Measurements from ENCODE around the gene SH3RF3. TPM values are rescaled to one million over a fixed set of nuclear protein-coding genes. Genes with fewer than 3 reads are reported as not detected.

SH3RF3 gene
- total and polyA plus RNA-seq, 10 of the 15 experiments (the other 5 are each of a cell fraction or from before 2014, with no cell fraction given): 0.08 to 8.8 (median 2.3) TPM

GRCh38 chr2:109145286-109145685, 16.3 kb downstream of the SH3RF3 start:
- H3K27ac ChIP-seq (ENCODE audit: control insufficient read depth, insufficient read depth): no peak overlapping the region
- no TSS peak for BruUV-seq (replicated peaks)
- FAIRE-seq (no peak), ATAC-seq (no peak), DNase-seq (ENCODE audit: low read depth, low spot score) (no peak)
- peaks cover 37% of the 10 kb centered on the region for H3K4me1 ChIP-seq (ENCODE audit: control insufficient read depth, insufficient read depth, low read length)
- H3K79me2 ChIP-seq (ENCODE audit: control insufficient read depth, insufficient read depth, low read length): peaks cover 5% of the 10 kb centered on the region
- intact Hi-C loops (cut with micrococcal nuclease; ENCODE audit: unreplicated experiment): loop anchor here (10.0 kb wide), 1 partner anchor 460 kb away; no protein-coding TSS in a partner anchor
- H3K27me3 ChIP-seq (replicated peaks in 1 of 2; ENCODE audit: control insufficient read depth in 2 of 2, insufficient read depth in 2 of 2, low read length in 1 of 2): peaks cover 0 to 3% of the 10 kb centered on the region in 2 experiments; a peak in 2 of 4 replicates
- H4K20me1 ChIP-seq (ENCODE audit: control insufficient read depth, insufficient read depth): no peaks in the 10 kb centered on the region
- no peaks in the 10 kb centered on the region for H3K9me3 ChIP-seq (replicated peaks; ENCODE audit: control insufficient read depth, insufficient read depth, low read length)
- no peak for TF ChIP-seq RAD51 (IDR thresholded peaks at IDR 0.05)
- TF ChIP-seq LARP7 (IDR thresholded peaks at IDR 0.05): no peak
- no peak for TF ChIP-seq RCOR1 (conservative IDR thresholded peaks at IDR 0.05; ENCODE audit: low read depth, low read length)
- TF ChIP-seq JUNB (IDR thresholded peaks at IDR 0.05): no peak
- TF ChIP-seq PML (IDR thresholded peaks at IDR 0.05; ENCODE audit: low read length): no peak
- TF ChIP-seq ATF7 (IDR thresholded peaks at IDR 0.05; ENCODE audit: low read depth): no peak
- no peak for TF ChIP-seq HDAC6 (IDR thresholded peaks at IDR 0.05; ENCODE audit: unreplicated experiment)
- H3K4me3 ChIP-seq: no peak overlapping the region
- no peak overlapping the region for H2AFZ ChIP-seq (ENCODE audit: control insufficient read depth, low read depth, low read length)
- no peak overlapping the region for H3K9ac ChIP-seq (ENCODE audit: control insufficient read depth, insufficient read depth, low read length)
- H3K4me2 ChIP-seq (ENCODE audit: control insufficient read depth, insufficient read depth): no peak overlapping the region
- ChIA-PET POLR2A (interaction anchor here (0.6 kb wide), 1 partner anchor 60 kb away, joined by 4 read pairs; no protein-coding TSS in a partner anchor), SMC1A (ENCODE audit: uncharacterized antibody, unreplicated experiment) (interaction anchor here (1.3 to 2.4 kb wide), 2 partner anchors 13 to 50 kb away, joined by 3 to 12 read pairs; no protein-coding TSS in a partner anchor), RAD21 (ENCODE audit: unreplicated experiment) (interaction anchor here (1.1 kb wide), 1 partner anchor 72 kb away, joined by 4 read pairs; no protein-coding TSS in a partner anchor), CTCF (interaction anchor here (1.5 to 1.6 kb wide), 2 partner anchors 11 to 14 kb away, joined by 3 to 5 read pairs; no protein-coding TSS in a partner anchor)
- H3K36me3 ChIP-seq (ENCODE audit: control insufficient read depth in 2 of 2, insufficient read depth in 2 of 2, low read length in 1 of 2): peaks cover 0 to 1% of the 10 kb centered on the region in 2 experiments; a peak in 1 of 4 replicates
- in situ Hi-C loops (cut with MboI): no loop called here
- WGBS (ENCODE audit: insufficient coverage, insufficient replicate concordance, low lambda C conversion rate, missing lambda C conversion rate): 83% methylated on average over 12 of the region's 12 CpGs

DNA sequence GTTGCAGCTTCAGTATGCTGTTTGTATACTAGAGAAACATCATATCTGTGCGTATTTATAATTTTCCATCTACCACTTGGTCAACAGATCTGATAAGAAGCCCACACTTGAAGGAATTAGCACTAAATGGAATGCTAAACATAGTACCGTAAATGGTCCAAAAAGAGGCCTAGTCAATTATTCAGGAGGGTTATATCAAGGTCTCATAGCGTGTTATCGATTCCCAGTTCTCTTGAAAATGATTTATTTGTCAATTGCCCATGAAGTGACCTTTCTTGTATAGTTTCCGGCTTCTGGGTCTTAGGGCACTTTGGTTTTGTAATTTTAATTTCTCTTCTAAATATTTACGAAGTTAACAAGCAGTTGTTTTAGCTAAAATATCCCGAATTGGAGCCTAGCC, 18.4 kb downstream of the SH3RF3 start:
- FAIRE-seq (no peak), ATAC-seq (no peak), DNase-seq (ENCODE audit: low read depth, low spot score) (no peak)
- intact Hi-C loops (cut with micrococcal nuclease; ENCODE audit: unreplicated experiment) (loop anchor here (10.0 kb wide), 1 partner anchor 457 kb away; no protein-coding TSS in a partner anchor), in situ Hi-C loops (cut with MboI) (no loop called here)
- Histone ChIP-seq H4K20me1 (ENCODE audit: control insufficient read depth, insufficient read depth) (no peaks in the 10 kb centered on the region), H3K27me3 (replicated peaks in 1 of 2; ENCODE audit: control insufficient read depth in 2 of 2, insufficient read depth in 2 of 2, low read length in 1 of 2) (peaks cover 0 to 3% of the 10 kb centered on the region in 2 experiments; a peak in 1 of 4 replicates), H3K79me2 (ENCODE audit: control insufficient read depth, insufficient read depth, low read length) (peaks cover 5% of the 10 kb centered on the region), H3K4me2 (ENCODE audit: control insufficient read depth, insufficient read depth) (no peak overlapping the region), H2AFZ (ENCODE audit: control insufficient read depth, low read depth, low read length) (no peak overlapping the region), H3K9me3 (replicated peaks; ENCODE audit: control insufficient read depth, insufficient read depth, low read length) (no peaks in the 10 kb centered on the region), H3K27ac (ENCODE audit: control insufficient read depth, insufficient read depth) (no peak overlapping the region), H3K9ac (ENCODE audit: control insufficient read depth, insufficient read depth, low read length) (no peak overlapping the region), H3K4me3 (no peak overlapping the region), H3K4me1 (ENCODE audit: control insufficient read depth, insufficient read depth, low read length) (peaks cover 34% of the 10 kb centered on the region), H3K36me3 (ENCODE audit: control insufficient read depth in 2 of 2, insufficient read depth in 2 of 2, low read length in 1 of 2) (peaks cover 0 to 1% of the 10 kb centered on the region in 2 experiments; a peak in 1 of 4 replicates)
- ChIA-PET POLR2A (no interaction called here), RAD21 (ENCODE audit: unreplicated experiment) (interaction anchor here (2.4 kb wide), 1 partner anchor 15 kb away, joined by 9 read pairs; no protein-coding TSS in a partner anchor), CTCF (interaction anchor here (2.5 kb wide), 1 partner anchor 15 kb away, joined by 15 read pairs; no protein-coding TSS in a partner anchor), SMC1A (ENCODE audit: uncharacterized antibody, unreplicated experiment) (interaction anchor here (3.1 kb wide), 1 partner anchor 16 kb away, joined by 18 read pairs; no protein-coding TSS in a partner anchor)
- no TSS peak for BruUV-seq (replicated peaks)
- WGBS (ENCODE audit: insufficient coverage, insufficient replicate concordance, low lambda C conversion rate, missing lambda C conversion rate): 50% methylated on average over 7 of the region's 7 CpGs
- TF ChIP-seq STAT3 (IDR thresholded peaks at IDR 0.05; ENCODE audit: low read depth, low read length): no peak
- TF ChIP-seq HDAC6 (IDR thresholded peaks at IDR 0.05; ENCODE audit: unreplicated experiment): no peak
- no peak for TF ChIP-seq RB1 (IDR thresholded peaks at IDR 0.05; ENCODE audit: borderline replicate concordance)
- TF ChIP-seq, protein P1, sequence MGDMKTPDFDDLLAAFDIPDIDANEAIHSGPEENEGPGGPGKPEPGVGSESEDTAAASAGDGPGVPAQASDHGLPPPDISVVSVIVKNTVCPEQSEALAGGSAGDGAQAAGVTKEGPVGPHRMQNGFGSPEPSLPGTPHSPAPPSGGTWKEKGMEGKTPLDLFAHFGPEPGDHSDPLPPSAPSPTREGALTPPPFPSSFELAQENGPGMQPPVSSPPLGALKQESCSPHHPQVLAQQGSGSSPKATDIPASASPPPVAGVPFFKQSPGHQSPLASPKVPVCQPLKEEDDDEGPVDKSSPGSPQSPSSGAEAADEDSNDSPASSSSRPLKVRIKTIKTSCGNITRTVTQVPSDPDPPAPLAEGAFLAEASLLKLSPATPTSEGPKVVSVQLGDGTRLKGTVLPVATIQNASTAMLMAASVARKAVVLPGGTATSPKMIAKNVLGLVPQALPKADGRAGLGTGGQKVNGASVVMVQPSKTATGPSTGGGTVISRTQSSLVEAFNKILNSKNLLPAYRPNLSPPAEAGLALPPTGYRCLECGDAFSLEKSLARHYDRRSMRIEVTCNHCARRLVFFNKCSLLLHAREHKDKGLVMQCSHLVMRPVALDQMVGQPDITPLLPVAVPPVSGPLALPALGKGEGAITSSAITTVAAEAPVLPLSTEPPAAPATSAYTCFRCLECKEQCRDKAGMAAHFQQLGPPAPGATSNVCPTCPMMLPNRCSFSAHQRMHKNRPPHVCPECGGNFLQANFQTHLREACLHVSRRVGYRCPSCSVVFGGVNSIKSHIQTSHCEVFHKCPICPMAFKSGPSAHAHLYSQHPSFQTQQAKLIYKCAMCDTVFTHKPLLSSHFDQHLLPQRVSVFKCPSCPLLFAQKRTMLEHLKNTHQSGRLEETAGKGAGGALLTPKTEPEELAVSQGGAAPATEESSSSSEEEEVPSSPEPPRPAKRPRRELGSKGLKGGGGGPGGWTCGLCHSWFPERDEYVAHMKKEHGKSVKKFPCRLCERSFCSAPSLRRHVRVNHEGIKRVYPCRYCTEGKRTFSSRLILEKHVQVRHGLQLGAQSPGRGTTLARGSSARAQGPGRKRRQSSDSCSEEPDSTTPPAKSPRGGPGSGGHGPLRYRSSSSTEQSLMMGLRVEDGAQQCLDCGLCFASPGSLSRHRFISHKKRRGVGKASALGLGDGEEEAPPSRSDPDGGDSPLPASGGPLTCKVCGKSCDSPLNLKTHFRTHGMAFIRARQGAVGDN (IDR thresholded peaks at IDR 0.05): no peak
- no peak for TF ChIP-seq WRNIP1 (IDR thresholded peaks at IDR 0.05; ENCODE audit: borderline replicate concordance, low read depth, low read length)
- TF ChIP-seq CHD4 (IDR thresholded peaks at IDR 0.05): no peak
- no peak for TF ChIP-seq TCF7 (IDR thresholded peaks at IDR 0.05; ENCODE audit: borderline replicate concordance)
- TF ChIP-seq NRF1 (conservative IDR thresholded peaks at IDR 0.05; ENCODE audit: low read depth, low read length): no peak
- no peak for TF ChIP-seq CBX3 (IDR thresholded peaks at IDR 0.05; ENCODE audit: borderline replicate concordance, low read depth)
- no peak for TF ChIP-seq BMI1 (IDR thresholded peaks at IDR 0.05; ENCODE audit: borderline replicate concordance)

Measured in GM12878 (cell line).